SJSA1 (cell line): ENCODE measurements around the gene SRSF10. TPM values are rescaled to one million over a fixed set of nuclear protein-coding genes. Genes with fewer than 3 reads are reported as not detected.
"Not testable (repeated sequence)": the region's sequence is repeated elsewhere in the genome, so short reads cannot be mapped to it uniquely, and the experiment has no call there.

Experiments used
- DNase-seq, 2 experiments: peaks; one replicate each; pipeline ENCODE4 v3.0.0-alpha.2; 2015 to 2020; ENCODE audit warnings: low spot score in 2 of 2, low read depth in 1 of 2
- H3K27ac ChIP-seq: fragments of 250-450 bp; sonication (Bioruptor Pico); 2 replicates; pipeline ENCODE4 v1.5.1; 2020; ENCODE audit warnings: mild to moderate bottlenecking, moderate library complexity
- H3K27me3 ChIP-seq: fragments of 250-450 bp; sonication (Bioruptor Pico); replicated peaks from 2 replicates; pipeline ENCODE4 v1.5.1; 2020; ENCODE audit warnings: mild to moderate bottlenecking, moderate library complexity
- H3K36me3 ChIP-seq: fragments of 250-450 bp; sonication (Bioruptor Pico); 2 replicates; pipeline ENCODE4 v1.5.1; 2020; ENCODE audit warnings: mild to moderate bottlenecking
- H3K4me1 ChIP-seq: fragments of 250-450 bp; sonication (Bioruptor Pico); replicated peaks from 2 replicates; pipeline ENCODE4 v1.6.1; 2021; ENCODE audit warnings: mild to moderate bottlenecking
- H3K4me3 ChIP-seq: fragments of 250-450 bp; sonication (Bioruptor Pico); 2 replicates; pipeline ENCODE4 v1.5.1; 2020; ENCODE audit warnings: mild to moderate bottlenecking
- H3K9me3 ChIP-seq: fragments of 250-450 bp; sonication (Bioruptor Pico); replicated peaks from 2 replicates; pipeline ENCODE4 v1.5.1; 2020; ENCODE audit warnings: mild to moderate bottlenecking
- total RNA-seq: library from RNA; depleted of rRNA; stranded (reverse); fragments of >200 nt; shearing (Covaris generic); gene quantifications from 2 replicates; pipeline ENCODE4 v1.2.3, GENCODE V29; 2014

The SRSF10 gene
- total RNA-seq, 1 experiment from 2014 or later = 145 TPM

DNA sequence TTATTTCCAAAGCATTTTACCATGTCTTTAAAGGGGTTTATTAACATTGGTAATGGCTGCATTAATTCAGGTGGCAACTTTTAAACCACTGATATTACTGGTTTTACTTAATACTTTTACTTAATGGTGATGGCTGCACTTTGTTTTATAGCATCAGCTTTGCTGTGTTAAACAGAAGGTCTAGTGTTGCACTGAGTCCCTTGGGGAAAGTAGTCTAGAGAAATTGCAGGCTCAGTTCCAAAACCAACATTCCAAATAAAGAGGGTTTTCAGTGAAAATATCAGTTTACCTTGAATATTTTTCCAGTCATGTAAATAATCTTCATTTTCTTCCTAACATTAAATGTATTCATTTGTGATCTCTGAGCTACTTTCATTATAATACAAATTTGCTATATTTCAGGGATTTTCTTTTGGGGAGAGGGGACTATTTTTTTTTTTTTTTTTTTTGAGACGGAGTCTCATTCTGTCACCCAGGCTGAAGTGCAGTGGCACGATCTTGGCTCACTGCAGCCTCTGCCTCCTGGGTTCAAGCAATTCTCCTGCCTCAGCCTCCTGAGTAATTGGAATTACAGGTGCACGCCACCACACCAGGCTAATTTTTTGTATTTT lies 28.6 kb upstream of the SRSF10 start:
- DNase-seq, H3K4me3 ChIP-seq, H3K4me1 ChIP-seq, H3K27ac ChIP-seq, H3K9me3 ChIP-seq, H3K27me3 ChIP-seq, H3K36me3 ChIP-seq: not testable (repeated sequence)

DNA sequence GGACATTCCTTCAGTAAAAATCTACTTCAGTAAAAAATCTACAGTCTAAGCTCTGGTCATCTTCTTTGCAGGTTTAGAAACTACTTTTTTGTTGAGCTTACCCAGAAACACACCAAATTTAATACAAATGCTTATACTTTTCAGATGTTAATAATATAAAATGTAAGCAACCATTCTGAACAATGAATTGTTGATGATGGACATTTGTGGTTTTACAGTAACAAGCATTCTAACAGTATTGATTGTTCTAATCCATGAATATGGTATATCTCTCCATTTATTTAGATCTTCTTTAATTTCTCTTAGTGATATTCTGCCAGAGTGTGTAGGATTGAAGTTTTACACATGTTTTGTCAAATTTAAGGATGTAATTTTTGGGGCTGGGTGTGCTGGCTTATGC lies 27.0 kb upstream of the SRSF10 start:
- Histone ChIP-seq H3K4me3 (no peak overlapping the region), H3K36me3 (no peaks in the 10 kb centered on the region), H3K9me3 (no peaks in the 10 kb centered on the region), H3K27ac (no peak overlapping the region), H3K4me1 (peaks cover 5% of the 10 kb centered on the region; the same call in 1 of the 2 replicates), H3K27me3 (0 out of 2 replicates have a peak, but pooled peaks cover 3% of the 10 kb centered on the region)
- DNase-seq = no peak

DNA sequence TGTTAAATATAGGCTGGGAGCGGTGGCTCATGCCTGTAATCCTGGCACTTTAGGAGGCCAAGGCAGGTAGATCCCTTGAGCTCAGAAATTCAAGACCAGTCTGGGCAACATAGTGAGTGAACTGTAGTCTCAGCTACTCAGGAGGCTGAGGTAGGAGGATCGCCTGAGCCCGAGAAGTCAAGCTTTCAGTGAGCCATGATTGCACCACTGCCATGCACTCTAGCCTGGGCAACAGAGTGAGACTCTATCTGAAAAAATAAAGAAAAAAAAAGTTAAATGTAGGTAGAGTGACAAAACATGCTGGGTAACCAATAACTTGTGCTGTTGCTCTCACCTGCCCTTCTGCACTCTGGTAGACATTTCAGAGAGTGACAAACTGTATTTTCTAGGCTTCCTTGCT lies 25.0 kb upstream of the SRSF10 start:
- H3K36me3 ChIP-seq = no peaks in the 10 kb centered on the region
- no peak overlapping the region for H3K27ac ChIP-seq
- no peak overlapping the region for H3K4me3 ChIP-seq
- DNase-seq = no peak
- peaks cover 5% of the 10 kb centered on the region; the same call in 1 of the 2 replicates for H3K4me1 ChIP-seq
- no peaks in the 10 kb centered on the region for H3K9me3 ChIP-seq
- H3K27me3 ChIP-seq = 0 out of 2 replicates have a peak, but pooled peaks cover 3% of the 10 kb centered on the region

DNA sequence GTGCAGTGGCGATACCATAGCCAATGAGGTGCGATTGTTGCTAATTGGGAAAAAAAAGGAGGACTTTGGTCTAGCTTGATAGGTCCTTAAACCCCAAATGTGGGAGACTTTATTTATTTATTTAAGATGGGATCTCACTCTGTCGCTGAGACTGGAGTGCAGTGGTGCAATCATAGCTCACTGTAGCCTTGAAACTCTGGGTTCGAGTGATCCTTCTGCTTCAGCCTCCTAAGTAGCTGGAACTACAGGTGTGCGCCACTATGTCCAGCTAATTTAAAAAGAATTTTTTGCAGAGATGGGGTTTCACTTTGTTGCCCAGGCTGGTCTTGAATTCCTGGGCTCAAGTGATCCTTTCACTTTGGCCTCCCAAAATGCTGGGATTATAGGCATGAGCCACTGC lies 24.0 kb upstream of the SRSF10 start:
- Histone ChIP-seq H3K27me3 (0 out of 2 replicates have a peak, but pooled peaks cover 3% of the 10 kb centered on the region), H3K36me3 (no peaks in the 10 kb centered on the region), H3K4me1 (peaks cover 1% of the 10 kb centered on the region), H3K9me3 (no peaks in the 10 kb centered on the region), H3K4me3 (no peak overlapping the region), H3K27ac (no peak overlapping the region)
- no peak for DNase-seq

DNA sequence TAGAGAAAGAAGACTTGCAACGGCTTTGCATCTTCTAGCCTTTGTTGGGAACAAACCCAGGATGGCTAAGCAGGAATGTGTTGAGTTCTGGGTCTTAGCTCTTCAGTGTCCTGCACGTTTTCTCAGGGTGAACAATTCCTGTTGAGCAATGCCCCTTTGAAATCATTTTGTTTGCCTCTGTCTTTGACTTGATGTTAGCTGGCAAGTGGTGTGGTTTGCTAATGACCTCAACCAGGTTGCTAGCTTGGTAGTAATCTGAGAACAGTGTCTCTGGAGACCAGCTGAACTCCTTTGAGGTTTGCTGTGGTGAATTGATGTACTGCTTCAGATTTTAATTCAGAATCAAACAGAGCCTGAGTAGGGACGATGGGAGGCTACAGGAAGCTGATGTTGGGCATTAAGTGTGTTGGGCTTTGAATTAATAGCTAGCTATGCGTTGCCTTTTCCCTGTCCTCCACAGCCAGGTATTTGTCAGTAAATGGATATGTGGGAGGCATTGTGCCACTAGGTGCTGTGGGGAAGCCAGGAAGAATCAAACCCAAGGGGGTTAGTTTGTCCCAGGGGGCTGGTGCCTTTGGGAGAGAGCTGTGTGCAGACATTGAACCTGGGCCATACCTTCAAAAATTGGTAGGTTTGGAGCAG lies 23.3 kb upstream of the SRSF10 start:
- H3K36me3 ChIP-seq = no peaks in the 10 kb centered on the region
- H3K9me3 ChIP-seq = no peaks in the 10 kb centered on the region
- H3K27ac ChIP-seq = no peak overlapping the region
- no peak for DNase-seq
- 0 out of 2 replicates have a peak, but pooled peaks cover 3% of the 10 kb centered on the region for H3K27me3 ChIP-seq
- no peak overlapping the region for H3K4me3 ChIP-seq
- H3K4me1 ChIP-seq = peaks cover 3% of the 10 kb centered on the region; the same call in 1 of the 2 replicates

DNA sequence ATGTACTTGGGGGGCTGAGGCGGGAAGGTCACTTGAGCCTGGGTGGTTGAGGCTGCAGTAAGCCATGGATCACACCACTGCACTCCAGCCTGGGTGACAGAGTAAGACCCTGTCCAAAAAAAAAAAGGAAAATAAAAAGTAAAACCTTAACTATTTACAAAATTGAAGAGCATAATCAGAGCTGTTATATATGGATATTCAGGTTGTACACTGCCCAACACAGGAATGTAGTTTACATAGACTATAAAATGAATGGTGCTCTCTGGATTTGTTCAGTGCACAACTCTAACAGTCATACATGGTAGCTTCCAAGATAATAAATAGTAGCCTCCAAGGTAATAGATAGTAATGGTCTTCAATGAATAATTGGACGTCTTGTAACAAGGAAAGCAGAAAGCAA lies 22.6 kb upstream of the SRSF10 start:
- DNase-seq = no peak
- Histone ChIP-seq H3K4me3 (no peak overlapping the region), H3K36me3 (no peaks in the 10 kb centered on the region), H3K4me1 (peaks cover 3% of the 10 kb centered on the region; the same call in 1 of the 2 replicates), H3K9me3 (no peaks in the 10 kb centered on the region), H3K27me3 (0 out of 2 replicates have a peak, but pooled peaks cover 3% of the 10 kb centered on the region), H3K27ac (no peak overlapping the region)

DNA sequence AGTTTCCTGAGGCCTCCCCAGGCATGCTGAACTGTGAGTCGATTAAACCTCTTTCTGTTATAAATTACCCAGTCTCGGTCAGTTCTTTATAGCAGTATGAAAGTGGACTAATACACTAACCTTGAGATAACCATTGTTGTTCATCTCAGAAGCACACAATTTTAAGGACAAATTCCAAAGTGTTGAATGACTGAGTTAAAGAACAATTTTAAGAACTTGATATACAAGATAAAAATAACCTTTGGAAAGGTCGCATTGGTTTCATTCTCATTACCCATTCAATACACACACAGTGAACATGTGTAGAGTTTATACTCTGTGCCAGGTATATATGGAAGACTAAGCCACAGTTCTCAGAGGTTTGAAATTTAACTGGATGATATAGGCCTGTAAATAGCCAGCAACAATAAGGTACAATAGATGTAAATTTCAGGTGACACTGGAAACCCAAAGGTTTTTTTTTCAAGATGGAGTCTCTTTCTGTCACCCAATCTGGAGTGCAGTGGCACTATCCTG lies 19.1 kb upstream of the SRSF10 start:
- Histone ChIP-seq H3K27me3 (0 out of 2 replicates have a peak, but pooled peaks cover 3% of the 10 kb centered on the region), H3K4me3 (no peak overlapping the region), H3K36me3 (no peaks in the 10 kb centered on the region), H3K4me1 (peaks cover 3% of the 10 kb centered on the region; the same call in 1 of the 2 replicates), H3K9me3 (no peaks in the 10 kb centered on the region), H3K27ac (no peak overlapping the region)
- DNase-seq = no peak

DNA sequence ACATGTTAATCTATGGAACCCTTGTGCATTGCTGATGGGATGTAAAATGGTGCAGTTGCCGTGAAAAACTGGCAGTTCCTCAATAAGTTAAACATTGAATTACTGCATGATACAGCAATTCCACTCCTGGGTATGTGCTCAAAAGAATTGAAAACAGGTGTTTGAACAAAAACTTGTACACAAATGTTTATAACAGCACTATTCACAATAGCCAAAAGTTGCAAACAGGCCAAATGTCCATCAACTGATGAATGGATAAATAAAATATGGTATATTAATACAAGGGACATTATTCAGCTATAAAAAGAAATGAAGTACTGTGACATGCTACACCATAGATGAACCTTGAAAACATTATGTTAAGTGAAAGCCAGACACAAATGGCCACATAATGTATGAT lies 17.7 kb upstream of the SRSF10 start:
- no peaks in the 10 kb centered on the region for H3K36me3 ChIP-seq

DNA sequence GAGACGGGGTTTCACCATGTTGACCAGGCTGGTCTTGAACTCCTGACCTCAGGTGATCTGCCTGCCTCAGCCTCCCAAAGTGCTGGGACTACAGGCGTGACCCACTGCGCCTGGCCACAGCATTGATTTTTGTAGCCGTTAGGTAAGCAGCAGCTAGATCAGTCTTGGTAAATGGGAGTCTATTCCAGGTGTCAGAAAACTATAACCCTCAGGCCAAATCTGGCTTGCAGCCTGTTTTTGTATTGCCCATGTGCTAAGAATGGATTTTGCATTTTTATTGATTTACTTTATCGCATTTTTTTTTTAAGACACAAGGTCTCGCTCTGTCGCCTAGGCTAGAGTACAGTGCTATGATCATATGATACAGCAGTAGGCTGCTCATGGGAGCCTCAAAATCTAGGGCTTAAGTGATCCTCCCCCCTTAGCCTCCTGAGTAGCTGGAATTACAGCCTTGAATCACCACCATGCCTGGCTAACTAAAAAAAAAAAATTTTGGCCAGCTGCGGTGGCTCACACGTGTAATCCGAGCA lies 16.6 kb upstream of the SRSF10 start:
- Histone ChIP-seq H3K27ac (no peak overlapping the region), H3K9me3 (no peaks in the 10 kb centered on the region), H3K36me3 (no peaks in the 10 kb centered on the region), H3K4me1 (peaks cover 3% of the 10 kb centered on the region; the same call in 1 of the 2 replicates), H3K4me3 (no peak overlapping the region), H3K27me3 (no peaks in the 10 kb centered on the region)
- no peak for DNase-seq

More for the DNA sequence above, 17.7 kb upstream of the SRSF10 start:
- H3K27me3 ChIP-seq = no peaks in the 10 kb centered on the region
- H3K27ac ChIP-seq = no peak overlapping the region
- H3K9me3 ChIP-seq = no peaks in the 10 kb centered on the region
- peaks cover 3% of the 10 kb centered on the region; the same call in 1 of the 2 replicates for H3K4me1 ChIP-seq
- H3K4me3 ChIP-seq = no peak overlapping the region
- no peak for DNase-seq

DNA sequence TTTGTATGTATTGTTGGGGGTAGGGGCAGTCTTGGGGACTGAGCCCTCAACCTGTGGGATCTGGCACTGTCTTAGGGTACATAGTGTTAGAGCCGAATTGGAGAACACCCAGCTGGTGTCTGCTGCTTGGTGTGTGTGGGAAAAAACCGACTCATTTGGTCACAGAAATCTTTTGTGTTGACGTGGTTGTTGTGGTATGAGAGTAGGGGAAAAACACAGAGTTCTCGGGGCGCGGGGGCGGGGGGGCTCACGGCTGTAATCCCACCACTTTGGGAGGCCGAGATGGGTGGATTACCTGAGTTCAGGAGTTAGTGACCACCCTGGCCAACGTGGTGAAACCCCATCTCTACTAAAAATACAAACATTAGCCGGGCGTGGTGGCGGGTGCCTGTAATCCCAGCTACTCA lies 15.3 kb upstream of the SRSF10 start:
- Histone ChIP-seq H3K27me3 (no peaks in the 10 kb centered on the region), H3K36me3 (no peaks in the 10 kb centered on the region), H3K27ac (no peak overlapping the region), H3K4me3 (no peak overlapping the region), H3K9me3 (no peaks in the 10 kb centered on the region), H3K4me1 (peaks cover 3% of the 10 kb centered on the region; the same call in 1 of the 2 replicates)
- no peak for DNase-seq

DNA sequence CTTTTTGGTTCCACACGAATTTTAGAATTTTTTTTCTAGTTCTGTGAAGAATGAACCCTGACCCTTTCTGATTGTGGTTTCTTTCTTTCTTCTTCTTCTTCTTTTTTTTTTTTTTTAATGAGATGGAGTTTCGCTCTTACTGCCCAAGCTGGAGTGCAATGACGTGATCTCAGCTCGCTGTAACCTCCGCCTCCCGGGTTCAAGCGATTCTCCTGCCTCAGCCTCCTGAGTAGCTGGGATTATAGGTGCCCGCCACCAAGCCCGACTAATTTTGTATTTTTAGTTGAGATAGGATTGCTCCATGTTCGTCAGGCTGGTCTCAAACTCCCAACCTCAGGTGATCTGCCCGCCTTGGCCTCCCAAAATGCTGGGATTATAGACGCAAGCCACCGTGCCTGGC lies 11.9 kb upstream of the SRSF10 start:
- not testable (repeated sequence) for H3K4me1 ChIP-seq, H3K4me3 ChIP-seq, H3K27ac ChIP-seq, H3K27me3 ChIP-seq, H3K9me3 ChIP-seq, DNase-seq, H3K36me3 ChIP-seq

DNA sequence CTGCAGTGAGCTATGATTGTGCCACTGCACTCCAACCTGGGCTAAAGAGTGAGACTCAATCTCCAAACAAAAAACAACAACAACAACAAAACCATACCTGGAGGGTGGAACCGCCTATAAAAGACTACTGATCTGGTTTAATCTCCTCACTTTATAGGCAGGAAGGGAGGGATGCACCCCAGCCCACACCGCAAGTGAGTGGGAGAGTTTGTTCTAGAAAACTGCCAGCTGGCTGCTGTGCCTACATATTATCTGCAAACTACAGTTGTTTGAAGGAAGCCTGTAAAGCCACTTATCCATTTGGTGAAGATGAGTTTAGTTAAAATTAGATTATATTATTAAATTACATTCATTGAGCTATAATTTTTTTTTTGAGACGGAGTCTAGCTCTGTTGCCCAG lies 9.1 kb upstream of the SRSF10 start:
- Histone ChIP-seq H3K4me3 (no peak overlapping the region), H3K27ac (no peak overlapping the region), H3K4me1 (peaks cover 3% of the 10 kb centered on the region), H3K27me3 (no peaks in the 10 kb centered on the region), H3K36me3 (no peaks in the 10 kb centered on the region), H3K9me3 (no peaks in the 10 kb centered on the region)
- no peak for DNase-seq

DNA sequence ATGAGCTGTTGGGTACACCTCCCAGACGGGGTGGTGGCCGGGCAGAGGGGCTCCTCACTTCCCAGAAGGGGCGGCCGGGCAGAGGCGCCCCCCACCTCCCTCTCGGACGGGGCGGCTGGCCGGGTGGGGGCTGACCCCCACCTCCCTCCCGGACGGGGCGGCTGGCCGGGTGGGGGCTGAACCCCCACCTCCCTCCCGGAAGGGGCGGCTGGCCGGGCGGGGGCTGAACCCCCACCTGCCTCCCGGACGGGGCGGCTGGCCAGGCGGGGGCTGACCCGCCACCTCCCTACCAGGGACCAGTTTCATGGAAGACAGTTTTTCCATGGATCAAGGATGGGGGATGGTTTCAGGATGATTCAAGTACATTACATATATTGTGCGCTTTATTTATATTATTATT lies 6.9 kb upstream of the SRSF10 start:
- not testable (repeated sequence) for DNase-seq

More for the DNA sequence above, 6.9 kb upstream of the SRSF10 start:
- H3K27me3 ChIP-seq, H3K9me3 ChIP-seq, H3K4me3 ChIP-seq, H3K4me1 ChIP-seq, H3K27ac ChIP-seq, H3K36me3 ChIP-seq: not testable (repeated sequence)
